AG04449 (cell line): Measurements from ENCODE around the gene BAHCC1.

Experiments used
- CTCF ChIA-PET: fragments of 350-600 bp; formaldehyde crosslinking; extraction: SDS; loops from one replicate; lab custom pipeline; 2021; ENCODE audit warnings: antibody characterized with exemption; lab: Yijun Ruan, JAX
- POLR2A ChIA-PET: fragments of 400-600, 350-600 bp; formaldehyde crosslinking; extraction: SDS; loops from one replicate; lab custom pipeline; 2020; ENCODE audit warnings: antibody characterized with exemption, inconsistent platforms; lab: Yijun Ruan, JAX
- DNase-seq: peaks from one replicate; pipeline ENCODE4 v3.0.0-alpha.2; 2010; ENCODE audit warnings: low read depth, low spot score
- H3K4me3 ChIP-seq: 2 replicates; pipeline ENCODE4 v1.5.1; 2011; ENCODE audit warnings: low read depth, mild to moderate bottlenecking, control low read depth, low read length
- CTCF ChIP-seq: IDR thresholded peaks from one replicate; pipeline ENCODE4 v1.5.1; 2011; ENCODE audit warnings: mild to moderate bottlenecking, moderate library complexity, low read length, control low read depth, inconsistent platforms; ENCODE audit not compliant: insufficient read depth; ENCODE audit errors: missing control alignments

The BAHCC1 gene

DNA sequence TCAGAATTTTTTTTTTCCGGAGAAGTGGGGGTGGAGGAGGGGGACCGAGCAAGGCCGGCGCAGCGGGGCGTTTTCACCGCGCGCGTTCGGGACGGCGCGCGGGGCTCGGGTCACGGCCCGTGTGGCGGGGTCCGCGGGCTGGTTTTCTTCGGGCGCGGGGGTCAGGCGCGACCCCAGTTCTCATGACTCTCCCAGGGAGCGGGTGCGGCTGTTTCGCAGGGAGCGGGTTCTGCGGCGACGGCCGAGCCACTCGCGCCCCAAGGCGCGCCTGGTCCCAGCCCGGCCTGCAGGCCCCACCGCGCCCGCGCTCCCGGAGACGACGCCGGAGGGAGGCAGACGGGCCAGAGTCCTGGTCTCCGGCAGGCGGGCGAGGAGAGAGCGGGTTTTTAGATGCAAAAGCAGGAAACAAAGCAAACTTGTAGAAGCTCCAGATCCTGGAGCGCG lies 1.0 kb downstream of the BAHCC1 start:
- no peak for DNase-seq
- no peak for TF ChIP-seq CTCF
- ChIA-PET CTCF (interaction anchor here (1.7 to 4.7 kb wide), 5 partner anchors 76 to 142 kb away, joined by 6 to 33 read pairs (median 20); no protein-coding TSS in a partner anchor), POLR2A (interaction anchor here (0.9 to 1.9 kb wide), 5 partner anchors 26 to 115 kb away, joined by 3 to 12 read pairs (median 4); partner anchors contain the start of gene SLC38A10)
- H3K4me3 ChIP-seq: peak overlapping the region; percentile 69

DNA sequence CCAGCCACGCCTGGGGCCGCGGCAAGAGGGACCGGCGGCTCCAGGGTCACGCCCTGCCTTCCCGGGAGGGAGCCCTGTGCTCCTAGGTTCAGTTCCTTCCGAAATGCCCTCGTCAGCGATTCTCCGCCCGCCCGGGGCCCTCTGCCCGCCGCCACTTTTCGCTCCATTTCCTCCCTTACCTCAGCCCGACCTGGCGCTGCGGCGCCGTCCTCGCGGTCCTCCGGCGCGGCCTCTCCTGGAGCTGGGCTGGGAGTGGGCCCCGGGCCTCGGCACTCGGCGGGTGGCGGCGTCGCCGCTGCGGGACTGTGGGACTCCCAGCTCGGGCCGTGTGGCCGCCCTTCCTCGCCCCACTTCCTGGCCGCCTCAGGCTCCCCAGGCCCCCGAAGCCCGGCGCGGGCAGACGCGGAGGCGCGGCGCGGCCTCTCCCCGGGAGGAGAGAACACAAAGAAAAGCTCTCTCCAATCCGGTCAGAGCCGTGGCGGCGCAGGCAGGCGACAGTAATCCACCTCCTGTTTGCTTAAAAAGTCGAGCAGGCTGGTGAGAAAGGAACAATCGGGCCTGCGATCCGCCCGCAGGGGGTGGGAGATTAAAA lies 1.6 kb downstream of the BAHCC1 start:
- no peak for DNase-seq
- peak overlapping the region; percentile 69 for H3K4me3 ChIP-seq
- CTCF ChIA-PET: interaction anchor here (0.7 to 4.7 kb wide), 5 partner anchors 55 to 143 kb away, joined by 3 to 33 read pairs (median 12); no protein-coding TSS in a partner anchor
- POLR2A ChIA-PET: interaction anchor here (0.9 to 1.9 kb wide), 7 partner anchors 26 to 158 kb away, joined by 3 to 12 read pairs (median 4); partner anchors contain the start of genes NDUFAF8, SLC38A10 and TEPSIN
- TF ChIP-seq CTCF: no peak

DNA sequence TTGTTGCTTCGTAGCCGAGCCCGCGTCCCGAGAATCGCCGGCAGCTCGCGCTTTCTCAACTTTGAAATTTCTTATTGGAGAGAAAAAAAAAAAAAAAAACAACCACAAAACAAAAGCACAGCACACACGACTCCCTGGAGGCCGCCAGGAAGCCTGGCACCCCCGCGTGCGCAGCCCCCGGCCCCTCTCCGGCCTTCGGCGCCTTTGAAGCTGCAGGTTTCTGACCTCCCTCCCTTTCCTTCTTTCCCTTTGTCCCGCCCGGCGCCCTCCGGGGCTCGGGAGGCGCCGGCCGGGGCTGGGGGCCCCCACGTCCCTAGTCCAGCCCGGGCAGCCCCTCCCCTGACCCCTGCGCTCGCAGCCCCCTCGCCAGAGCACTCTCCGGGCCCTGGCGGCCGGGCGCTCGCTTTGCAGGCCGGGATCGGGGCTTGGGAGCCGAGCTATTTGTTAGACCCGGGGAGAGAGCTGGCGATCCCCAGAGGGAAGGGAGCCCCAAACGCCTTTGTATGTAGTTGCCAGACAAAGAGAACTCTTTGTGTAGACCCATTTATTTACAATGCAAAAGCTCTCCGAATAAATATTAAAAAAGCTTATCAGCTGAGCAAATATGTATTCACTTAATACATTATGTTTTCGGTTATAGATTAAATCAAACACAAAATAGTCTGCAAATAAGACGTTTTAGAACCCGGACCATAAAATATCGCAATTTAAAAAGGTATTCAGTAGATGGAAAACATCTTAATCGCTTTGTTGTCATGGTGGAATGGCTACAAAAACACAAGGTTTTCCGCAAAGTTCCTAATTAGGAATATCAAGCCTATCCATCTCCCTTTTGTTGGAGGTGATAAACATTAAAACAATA lies 2.3 kb downstream of the BAHCC1 start:
- no peak for DNase-seq
- H3K4me3 ChIP-seq: peak overlapping the region; percentile 69
- ChIA-PET CTCF (interaction anchor here (0.7 to 4.7 kb wide), 7 partner anchors 56 to 144 kb away, joined by 3 to 33 read pairs (median 6); no protein-coding TSS in a partner anchor), POLR2A (interaction anchor here (0.9 to 1.9 kb wide), 7 partner anchors 12 to 159 kb away, joined by 3 to 12 read pairs (median 4); partner anchors contain the start of genes NDUFAF8 and TEPSIN)
- peak; percentile 35 for TF ChIP-seq CTCF

GRCh38 chr17:81398176-81398831 lies 3.0 kb downstream of the BAHCC1 start:
- DNase-seq: no peak
- TF ChIP-seq CTCF: no peak
- ChIA-PET POLR2A (interaction anchor here (0.6 to 1.9 kb wide), 5 partner anchors 13 to 160 kb away, joined by 3 to 12 read pairs (median 4); partner anchors contain the start of genes NDUFAF8 and TEPSIN), CTCF (interaction anchor here (0.7 to 4.7 kb wide), 7 partner anchors 63 to 144 kb away, joined by 3 to 33 read pairs (median 6); no protein-coding TSS in a partner anchor)
- H3K4me3 ChIP-seq: peak overlapping the region; percentile 62

- ChIA-PET POLR2A (interaction anchor here (0.6 to 1.4 kb wide), 3 partner anchors 14 to 90 kb away, joined by 3 to 4 read pairs (median 4); no protein-coding TSS in a partner anchor), CTCF (interaction anchor here (0.9 to 3.3 kb wide), 4 partner anchors 63 to 94 kb away, joined by 3 to 33 read pairs (median 8); no protein-coding TSS in a partner anchor)
- no peak for DNase-seq
- H3K4me3 ChIP-seq: peak overlapping the region; percentile 62
- no peak for TF ChIP-seq CTCF
These were observed 3.7 kb downstream of the BAHCC1 start for GRCh38 chr17:81398832-81399411.
